ENCODE results near the gene AUTS2. TPM values are rescaled to one million over a fixed set of nuclear protein-coding genes. Genes with fewer than 3 reads are reported as not detected.

AUTS2 gene
- total RNA-seq, 1 experiment from 2014 or later, result 42.1 TPM

DNA sequence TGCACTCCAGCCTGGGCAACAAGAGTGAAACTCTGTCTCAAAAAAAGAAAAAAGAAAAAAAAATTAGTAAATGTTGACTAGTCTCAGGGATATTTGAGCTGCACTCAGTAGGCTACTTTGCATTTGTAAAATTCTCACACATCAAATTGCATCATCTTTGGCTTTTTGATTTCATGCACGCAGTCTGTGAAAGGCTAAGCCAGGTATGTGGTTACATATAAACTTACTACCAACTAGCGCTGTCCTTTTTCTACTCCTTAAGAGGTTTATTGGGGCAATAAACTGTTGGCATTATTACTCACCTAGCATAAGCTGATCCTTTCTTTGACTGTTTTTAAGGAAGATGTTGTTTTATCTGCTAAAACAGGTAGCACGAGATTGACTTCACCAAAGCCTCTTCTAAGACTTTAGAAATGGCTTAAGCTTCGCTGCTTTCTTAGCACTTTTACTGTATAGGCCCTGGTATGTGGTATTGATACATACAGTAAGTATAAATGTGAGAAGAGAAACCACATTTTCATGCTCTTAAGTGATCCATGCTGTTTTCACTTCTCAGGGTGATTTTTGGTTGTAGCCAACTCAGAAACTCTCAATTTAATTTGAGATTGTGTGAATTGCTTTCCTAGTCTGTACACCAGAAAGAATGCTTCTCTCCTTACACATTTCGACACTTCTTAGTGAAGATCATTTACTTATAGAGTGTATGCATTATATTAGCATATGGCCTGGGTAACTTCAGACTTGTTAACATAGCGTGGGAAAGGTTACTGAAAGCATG, 323.9 kb downstream of the AUTS2 start:
- DNase-seq (ENCODE audit: low spot score), result no peak
- CTCF ChIA-PET, result interaction anchor here (0.5 kb wide), 1 partner anchor 616 kb away, joined by 5 read pairs; no protein-coding TSS in a partner anchor
- intact Hi-C loops (cut with micrococcal nuclease; ENCODE audit: unreplicated experiment), result no loop called here
- H3K4me1 ChIP-seq (ENCODE audit: insufficient read depth, low read length, poor library complexity, severe bottlenecking), result no peaks in the 10 kb centered on the region
- no peak overlapping the region for H3K27ac ChIP-seq (ENCODE audit: low read depth, low read length, poor library complexity, severe bottlenecking)
- TF ChIP-seq, protein P1, sequence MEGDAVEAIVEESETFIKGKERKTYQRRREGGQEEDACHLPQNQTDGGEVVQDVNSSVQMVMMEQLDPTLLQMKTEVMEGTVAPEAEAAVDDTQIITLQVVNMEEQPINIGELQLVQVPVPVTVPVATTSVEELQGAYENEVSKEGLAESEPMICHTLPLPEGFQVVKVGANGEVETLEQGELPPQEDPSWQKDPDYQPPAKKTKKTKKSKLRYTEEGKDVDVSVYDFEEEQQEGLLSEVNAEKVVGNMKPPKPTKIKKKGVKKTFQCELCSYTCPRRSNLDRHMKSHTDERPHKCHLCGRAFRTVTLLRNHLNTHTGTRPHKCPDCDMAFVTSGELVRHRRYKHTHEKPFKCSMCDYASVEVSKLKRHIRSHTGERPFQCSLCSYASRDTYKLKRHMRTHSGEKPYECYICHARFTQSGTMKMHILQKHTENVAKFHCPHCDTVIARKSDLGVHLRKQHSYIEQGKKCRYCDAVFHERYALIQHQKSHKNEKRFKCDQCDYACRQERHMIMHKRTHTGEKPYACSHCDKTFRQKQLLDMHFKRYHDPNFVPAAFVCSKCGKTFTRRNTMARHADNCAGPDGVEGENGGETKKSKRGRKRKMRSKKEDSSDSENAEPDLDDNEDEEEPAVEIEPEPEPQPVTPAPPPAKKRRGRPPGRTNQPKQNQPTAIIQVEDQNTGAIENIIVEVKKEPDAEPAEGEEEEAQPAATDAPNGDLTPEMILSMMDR (conservative IDR thresholded peaks at IDR 0.05; ENCODE audit: low read depth, low read length), result no peak
- TF ChIP-seq EZH2 (IDR thresholded peaks at IDR 0.05; ENCODE audit: borderline replicate concordance, low read depth, low read length, poor library complexity, severe bottlenecking), result no peak
- H3K36me3 ChIP-seq (ENCODE audit: insufficient read depth, low read length, poor library complexity, severe bottlenecking), result no peaks in the 10 kb centered on the region
- no peaks in the 10 kb centered on the region for H3K27me3 ChIP-seq (replicated peaks; ENCODE audit: insufficient read depth, low read depth, low read length, poor library complexity)
- no peak overlapping the region for H3K4me3 ChIP-seq (ENCODE audit: low read depth, low read length, poor library complexity, severe bottlenecking)
- POLR2A ChIA-PET (ENCODE audit: low non-redundant PET), result no interaction called here
- BruUV-seq (replicated peaks), result no TSS peak
- no peaks in the 10 kb centered on the region for H3K9me3 ChIP-seq (ENCODE audit: low read depth, low read length, poor library complexity, severe bottlenecking)

DNA sequence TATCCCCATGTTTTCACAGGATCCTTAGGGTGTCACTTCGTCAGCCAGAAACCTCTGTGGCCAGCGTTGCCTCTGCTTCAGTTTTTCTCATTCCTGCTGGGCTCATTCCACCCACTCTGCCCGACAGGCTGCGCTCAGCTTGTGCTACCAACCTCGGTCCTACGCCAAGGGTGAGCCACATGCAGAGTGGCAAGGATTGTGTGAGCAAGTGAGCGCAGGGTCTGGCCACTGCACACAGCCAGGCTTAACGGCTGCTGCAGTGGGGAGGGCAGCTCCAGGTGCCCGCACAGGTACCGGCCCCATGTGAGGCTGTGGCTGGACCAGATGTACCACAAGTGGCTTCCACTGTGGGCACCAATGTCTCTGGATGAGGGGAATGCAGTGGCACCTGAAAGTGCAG, 329.2 kb downstream of the AUTS2 start:
- intact Hi-C loops (cut with micrococcal nuclease; ENCODE audit: unreplicated experiment), result no loop called here
- Histone ChIP-seq H3K27ac (ENCODE audit: low read depth, low read length, poor library complexity, severe bottlenecking) (no peak overlapping the region), H3K27me3 (replicated peaks; ENCODE audit: insufficient read depth, low read depth, low read length, poor library complexity) (no peaks in the 10 kb centered on the region), H3K9me3 (ENCODE audit: low read depth, low read length, poor library complexity, severe bottlenecking) (no peaks in the 10 kb centered on the region), H3K36me3 (ENCODE audit: insufficient read depth, low read length, poor library complexity, severe bottlenecking) (no peaks in the 10 kb centered on the region), H3K4me3 (ENCODE audit: low read depth, low read length, poor library complexity, severe bottlenecking) (no peak overlapping the region), H3K4me1 (ENCODE audit: insufficient read depth, low read length, poor library complexity, severe bottlenecking) (no peaks in the 10 kb centered on the region)
- CTCF ChIA-PET, result no interaction called here
- DNase-seq (ENCODE audit: low spot score), result no peak
- BruUV-seq (replicated peaks), result no TSS peak
- POLR2A ChIA-PET (ENCODE audit: low non-redundant PET), result interaction anchor here (0.6 kb wide), 1 partner anchor 41 kb away, joined by 8 read pairs; no protein-coding TSS in a partner anchor
- TF ChIP-seq, protein P1 (conservative IDR thresholded peaks at IDR 0.05; ENCODE audit: low read depth, low read length), result no peak
- TF ChIP-seq EZH2 (IDR thresholded peaks at IDR 0.05; ENCODE audit: borderline replicate concordance, low read depth, low read length, poor library complexity, severe bottlenecking), result no peak

DNA sequence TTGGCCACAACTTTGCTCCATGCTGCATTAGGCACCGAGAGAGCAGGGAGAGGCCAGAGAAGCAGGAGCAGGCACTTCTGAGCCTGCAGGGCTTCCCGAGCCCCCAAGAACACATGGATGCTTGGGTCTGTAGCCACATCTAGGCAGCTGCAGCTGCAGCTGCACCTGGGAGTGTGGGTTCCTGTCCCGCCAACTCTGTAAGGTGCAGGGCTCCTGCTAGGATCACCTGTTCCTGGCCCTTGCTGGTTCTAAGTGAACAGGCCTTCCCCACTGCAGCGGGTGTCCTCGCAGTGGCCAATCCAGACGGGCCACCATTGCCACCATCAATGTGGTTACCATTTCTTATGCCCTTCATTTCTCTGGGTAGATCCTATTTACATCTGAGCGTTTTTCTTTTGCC, 330.3 kb downstream of the AUTS2 start:
- no peaks in the 10 kb centered on the region for H3K36me3 ChIP-seq (ENCODE audit: insufficient read depth, low read length, poor library complexity, severe bottlenecking)
- CTCF ChIA-PET, result no interaction called here
- POLR2A ChIA-PET (ENCODE audit: low non-redundant PET), result no interaction called here
- TF ChIP-seq, protein P1 (conservative IDR thresholded peaks at IDR 0.05; ENCODE audit: low read depth, low read length), result no peak
- TF ChIP-seq EZH2 (IDR thresholded peaks at IDR 0.05; ENCODE audit: borderline replicate concordance, low read depth, low read length, poor library complexity, severe bottlenecking), result no peak
- intact Hi-C loops (cut with micrococcal nuclease; ENCODE audit: unreplicated experiment), result no loop called here
- DNase-seq (ENCODE audit: low spot score), result no peak
- no peak overlapping the region for H3K4me3 ChIP-seq (ENCODE audit: low read depth, low read length, poor library complexity, severe bottlenecking)
- H3K27ac ChIP-seq (ENCODE audit: low read depth, low read length, poor library complexity, severe bottlenecking), result no peak overlapping the region
- no peaks in the 10 kb centered on the region for H3K9me3 ChIP-seq (ENCODE audit: low read depth, low read length, poor library complexity, severe bottlenecking)
- no peaks in the 10 kb centered on the region for H3K4me1 ChIP-seq (ENCODE audit: insufficient read depth, low read length, poor library complexity, severe bottlenecking)
- no peaks in the 10 kb centered on the region for H3K27me3 ChIP-seq (replicated peaks; ENCODE audit: insufficient read depth, low read depth, low read length, poor library complexity)
- no TSS peak for BruUV-seq (replicated peaks)

Measured in A673 (cell line).